Bronchial smooth muscle cell (primary cell): ENCODE results near the gene HELZ2. TPM values are rescaled to one million over a fixed set of nuclear protein-coding genes. Genes with fewer than 3 reads are reported as not detected.

Source experiments
- total RNA-seq: library from RNA; depleted of rRNA; stranded (reverse); fragments of >200 nt; gene quantifications from 2 replicates; pipeline ENCODE4 v1.2.1, GENCODE V29; 2014

Gene HELZ2, protein sequence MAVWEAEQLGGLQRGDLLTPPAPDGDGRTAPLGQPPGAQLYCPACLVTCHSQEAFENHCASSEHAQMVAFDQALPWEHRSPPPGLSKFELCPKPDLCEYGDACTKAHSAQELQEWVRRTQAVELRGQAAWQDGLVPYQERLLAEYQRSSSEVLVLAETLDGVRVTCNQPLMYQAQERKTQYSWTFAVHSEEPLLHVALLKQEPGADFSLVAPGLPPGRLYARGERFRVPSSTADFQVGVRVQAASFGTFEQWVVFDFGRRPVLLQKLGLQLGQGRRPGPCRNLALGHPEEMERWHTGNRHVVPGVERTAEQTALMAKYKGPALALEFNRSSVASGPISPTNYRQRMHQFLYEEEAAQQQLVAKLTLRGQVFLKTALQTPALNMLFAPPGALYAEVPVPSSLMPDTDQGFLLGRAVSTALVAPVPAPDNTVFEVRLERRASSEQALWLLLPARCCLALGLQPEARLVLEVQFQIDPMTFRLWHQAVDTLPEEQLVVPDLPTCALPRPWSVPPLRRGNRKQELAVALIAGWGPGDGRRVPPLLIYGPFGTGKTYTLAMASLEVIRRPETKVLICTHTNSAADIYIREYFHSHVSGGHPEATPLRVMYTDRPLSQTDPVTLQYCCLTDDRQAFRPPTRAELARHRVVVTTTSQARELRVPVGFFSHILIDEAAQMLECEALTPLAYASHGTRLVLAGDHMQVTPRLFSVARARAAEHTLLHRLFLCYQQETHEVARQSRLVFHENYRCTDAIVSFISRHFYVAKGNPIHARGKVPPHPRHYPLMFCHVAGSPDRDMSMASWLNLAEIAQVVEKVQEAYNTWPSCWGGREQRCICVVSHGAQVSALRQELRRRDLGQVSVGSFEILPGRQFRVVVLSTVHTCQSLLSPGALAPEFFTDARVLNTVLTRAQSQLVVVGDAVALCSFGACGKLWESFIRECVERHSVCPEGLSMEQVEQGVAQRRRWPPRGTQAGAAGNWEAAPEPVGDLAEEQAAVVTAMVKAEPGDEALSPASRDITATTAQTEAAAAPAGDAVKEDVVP (N-terminal part only)
- total RNA-seq: 36.8 and 38.1 TPM in 2 replicates

DNA sequence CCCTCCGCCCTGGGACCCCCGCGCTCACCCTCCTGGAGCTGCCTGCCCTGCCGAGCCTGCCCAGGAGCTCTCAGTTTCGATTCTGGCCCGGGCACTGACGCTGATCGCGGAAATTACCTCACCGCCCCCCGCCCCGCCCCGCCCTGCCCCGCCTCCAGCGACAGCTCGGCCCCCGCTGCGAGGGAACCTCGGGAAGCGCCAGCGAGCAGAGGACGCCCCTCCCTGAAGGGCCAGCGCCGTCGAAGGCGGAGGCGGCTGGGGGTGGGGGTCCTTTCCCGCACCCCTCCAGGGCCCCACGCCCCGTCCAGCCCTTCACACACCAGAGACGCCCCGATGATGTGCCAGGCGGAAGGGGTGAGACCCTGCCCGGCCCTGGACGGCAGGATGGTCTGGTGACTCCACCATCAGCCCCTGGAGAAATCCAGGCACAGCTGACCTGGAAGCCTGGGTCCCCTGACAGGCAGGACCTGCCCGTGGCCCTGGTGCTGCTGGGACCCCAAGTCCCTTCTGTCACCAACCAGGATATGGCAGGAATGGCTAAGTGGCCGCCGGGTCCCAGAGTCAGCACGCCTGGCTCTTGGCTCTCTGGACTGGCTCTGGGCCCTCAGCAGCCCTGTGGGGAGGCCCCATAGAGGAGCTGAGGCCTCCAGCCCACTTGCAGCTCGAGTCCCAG is at the start of gene HELZ2:
Gene HELZ2, minus strand, starts transcription at position 84 of the 673 bp plus-strand sequence. CDS start 1,854 bp downstream, outside the sequence.

DNA sequence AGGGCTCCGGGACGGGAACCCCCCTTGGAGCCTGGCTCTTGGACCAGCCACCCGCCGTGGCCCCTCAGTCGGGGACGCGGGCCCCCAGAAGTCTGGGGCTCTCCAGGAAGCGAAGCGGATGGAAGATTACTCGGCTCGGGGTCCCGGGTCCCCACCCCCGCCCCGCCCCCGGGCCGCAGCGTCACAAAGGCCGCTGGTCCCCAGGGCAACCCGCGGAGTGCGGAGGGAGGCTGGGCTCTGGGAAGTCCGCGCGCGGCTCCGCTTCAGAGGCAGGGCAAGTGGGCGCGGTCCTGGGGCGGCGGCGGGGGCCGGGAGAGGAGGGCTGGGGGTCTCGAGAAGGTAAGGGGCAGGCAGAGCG is 20.1 kb downstream of the HELZ2 start, which contains the start of gene FNDC11:
Gene FNDC11, plus strand, starts transcription at position 227 of the 358 bp plus-strand sequence. CDS start 1,505 bp downstream, outside the sequence.

GRCh38 chr20:63547725-63548480 is 26.1 kb downstream of the HELZ2 start, which contains the start of gene SRMS:
Gene SRMS, minus strand, starts transcription at chr20:63547749. Its CDS starts 286 bp downstream, at chr20:63547463.

GRCh38 chr20:63536997-63537524 is 37.0 kb downstream of the HELZ2 start, which contains the start of gene PTK6:
Gene PTK6, minus strand, starts transcription at chr20:63537376. Its CDS starts 62 bp downstream, at chr20:63537314.

Other genes with a start within 250 kb of the HELZ2 start
- not detected in 2 replicates for gene CHRNA4, start 212.9 kb downstream of the HELZ2 start, total RNA-seq
- not detected in 2 replicates for gene KCNQ2, start 101.6 kb downstream of the HELZ2 start, total RNA-seq
- 0.43 and 0.79 TPM in 2 replicates for gene EEF1A2, start 75.2 kb downstream of the HELZ2 start, total RNA-seq
- 14.9 and 23.5 TPM in 2 replicates for gene PPDPF, start 53.5 kb downstream of the HELZ2 start, total RNA-seq
- gene PTK6, start 36.9 kb downstream of the HELZ2 start, total RNA-seq: 0.09 and 0.16 TPM in 2 replicates
- gene SRMS, start 26.5 kb downstream of the HELZ2 start, total RNA-seq: not detected in 2 replicates
- gene FNDC11, start 20.1 kb downstream of the HELZ2 start, total RNA-seq: 0.60 and 0.95 TPM in 2 replicates
- 6.0 and 6.5 TPM in 2 replicates for gene GMEB2, start 52.9 kb upstream of the HELZ2 start, total RNA-seq
- 7.2 and 11.7 TPM in 2 replicates for gene STMN3, start 79.2 kb upstream of the HELZ2 start, total RNA-seq
- 7.7 and 9.9 TPM in 2 replicates for gene RTEL1, start 84.1 kb upstream of the HELZ2 start, total RNA-seq
- gene TNFRSF6B, start 122.4 kb upstream of the HELZ2 start, total RNA-seq: 0.52 and 18.1 TPM in 2 replicates
- gene ARFRP1, start 133.7 kb upstream of the HELZ2 start, total RNA-seq: 36.7 and 63.4 TPM in 2 replicates
- gene ZGPAT, start 133.8 kb upstream of the HELZ2 start, total RNA-seq: 18.4 and 25.1 TPM in 2 replicates
- gene LIME1, start 162.4 kb upstream of the HELZ2 start, total RNA-seq: 2.4 and 3.0 TPM in 2 replicates
- gene SLC2A4RG, start 165.5 kb upstream of the HELZ2 start, total RNA-seq: 17.7 and 18.8 TPM in 2 replicates